Activated CD8-positive, alpha-beta memory T cell treated with anti-CD3 and anti-CD28 coated beads for 1 hour (primary cell): Measurements from ENCODE around the gene KIZ.
"Not testable (repeated sequence)": the region's sequence is repeated elsewhere in the genome, so short reads cannot be mapped to it uniquely, and the experiment has no call there.

Experiments used
- DNase-seq, 2 donors: peaks; one replicate each; pipeline ENCODE4 v3.0.0-alpha.2; 2020; ENCODE audit warnings: low read depth in 1 of 2; ENCODE audit errors: extremely low read depth in 1 of 2

The KIZ gene

GRCh38 chr20:21136015-21136732 lies 10.3 kb downstream of the KIZ start:
- DNase-seq, result no peak

- no peak for DNase-seq
Measured at GRCh38 chr20:21137078-21137477, 11.2 kb downstream of the KIZ start.

- DNase-seq, result no peak
Measured at GRCh38 chr20:21139881-21140566, 14.1 kb downstream of the KIZ start.

- no peak for DNase-seq
Measured at GRCh38 chr20:21141825-21142224, 15.9 kb downstream of the KIZ start.

GRCh38 chr20:21143194-21143890 lies 17.5 kb downstream of the KIZ start:
- no peak for DNase-seq

GRCh38 chr20:21145424-21145823 lies 19.5 kb downstream of the KIZ start:
- DNase-seq, result no peak

- no peak for DNase-seq
Measured at GRCh38 chr20:21146215-21146614, 20.3 kb downstream of the KIZ start.

- DNase-seq, result no peak
Measured at GRCh38 chr20:21147593-21147992, 21.7 kb downstream of the KIZ start.

GRCh38 chr20:21149344-21149743 lies 23.5 kb downstream of the KIZ start:
- DNase-seq, result no peak

GRCh38 chr20:21151791-21152190 lies 25.9 kb downstream of the KIZ start:
- no peak for DNase-seq

GRCh38 chr20:21154692-21155091 lies 28.8 kb downstream of the KIZ start:
- DNase-seq, result no peak

- no peak for DNase-seq
Measured at GRCh38 chr20:21155268-21155667, 29.4 kb downstream of the KIZ start.

GRCh38 chr20:21156266-21156665 lies 30.4 kb downstream of the KIZ start:
- no peak for DNase-seq

GRCh38 chr20:21157006-21157405 lies 31.1 kb downstream of the KIZ start:
- no peak for DNase-seq

GRCh38 chr20:21159658-21160380 lies 33.9 kb downstream of the KIZ start:
- DNase-seq, result no peak

GRCh38 chr20:21161926-21162325 lies 36.0 kb downstream of the KIZ start:
- DNase-seq, result no peak

GRCh38 chr20:21162631-21163030 lies 36.7 kb downstream of the KIZ start:
- DNase-seq, result no peak

GRCh38 chr20:21166801-21167200 lies 40.9 kb downstream of the KIZ start:
- no peak for DNase-seq

- DNase-seq, result no peak
Measured at GRCh38 chr20:21167261-21167660, 41.4 kb downstream of the KIZ start.

- DNase-seq, result not testable (repeated sequence)
Measured at GRCh38 chr20:21168061-21168460, 42.2 kb downstream of the KIZ start.

GRCh38 chr20:21172626-21173025 lies 46.7 kb downstream of the KIZ start:
- no peak for DNase-seq
